ENCODE results near the gene PSMC1.

The PSMC1 gene

GRCh38 chr14:90276646-90277367 is 20.5 kb downstream of the PSMC1 start:
- no peak for DNase-seq (ENCODE audit: low read depth)

- DNase-seq (ENCODE audit: low read depth), result no peak
These were observed 21.3 kb downstream of the PSMC1 start for GRCh38 chr14:90277581-90278198.

GRCh38 chr14:90278199-90279175 is 22.1 kb downstream of the PSMC1 start:
- no peak for DNase-seq (ENCODE audit: low read depth)

GRCh38 chr14:90280096-90280495 is 23.7 kb downstream of the PSMC1 start:
- DNase-seq (ENCODE audit: low read depth), result no peak

DNA sequence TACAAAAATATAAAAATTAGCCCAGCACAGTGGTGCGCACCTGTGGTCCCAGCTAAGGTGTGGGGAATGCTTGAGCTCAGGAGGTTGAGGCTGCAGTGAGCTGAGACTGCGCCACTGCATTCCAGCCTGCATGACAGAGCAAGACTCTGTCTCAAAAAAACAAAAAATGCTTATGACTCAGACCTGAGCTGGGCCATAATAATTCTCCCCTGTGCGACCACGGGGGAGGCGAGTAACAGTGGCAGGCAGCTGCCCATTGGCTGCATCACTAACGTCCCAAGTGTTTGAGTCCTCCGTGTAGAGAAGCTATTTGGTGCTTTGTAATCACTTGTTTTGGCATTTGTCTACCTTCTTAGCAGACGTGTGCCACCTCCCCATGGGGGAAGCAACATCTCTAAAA is 24.9 kb downstream of the PSMC1 start:
- DNase-seq (ENCODE audit: low read depth), result no peak

GRCh38 chr14:90281756-90282155 is 25.4 kb downstream of the PSMC1 start:
- no peak for DNase-seq (ENCODE audit: low read depth)

- DNase-seq (ENCODE audit: low read depth), result no peak
These were observed 31.4 kb downstream of the PSMC1 start for GRCh38 chr14:90287791-90288190.

DNA sequence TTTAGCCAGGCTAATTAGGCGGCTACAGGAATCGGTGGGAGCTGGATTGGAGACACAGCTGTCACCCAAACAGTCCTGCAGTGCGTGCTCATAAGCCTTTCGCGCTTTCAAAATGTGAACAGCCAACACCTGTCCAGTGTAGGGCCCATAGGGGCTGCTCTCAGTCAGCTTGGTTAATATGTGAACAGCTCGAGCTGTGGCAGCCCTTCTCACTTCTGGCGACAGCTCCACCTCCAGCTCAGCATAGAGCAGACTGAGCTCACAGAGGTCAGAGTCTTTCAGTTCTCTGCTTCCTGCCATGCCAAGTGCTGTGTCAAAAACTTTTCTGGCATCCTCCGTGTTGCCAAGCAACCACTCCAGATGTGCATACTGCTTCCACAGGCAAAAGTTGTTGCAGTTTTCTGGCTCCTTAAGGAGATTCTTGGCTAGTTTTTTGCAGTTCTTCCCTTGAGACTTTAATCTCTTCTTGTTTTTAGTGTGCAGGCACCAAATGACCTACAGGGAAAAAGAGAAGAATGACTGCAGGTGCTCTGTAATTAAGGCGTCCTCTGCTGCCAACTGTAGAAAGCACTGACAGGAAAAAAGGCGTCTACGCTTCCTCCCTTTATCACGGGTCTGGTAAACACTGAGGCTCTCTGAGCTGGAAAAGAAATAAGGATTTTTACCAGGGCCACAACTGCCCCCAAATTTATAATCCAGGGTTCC is 32.5 kb downstream of the PSMC1 start:
- no peak for DNase-seq (ENCODE audit: low read depth)

DNA sequence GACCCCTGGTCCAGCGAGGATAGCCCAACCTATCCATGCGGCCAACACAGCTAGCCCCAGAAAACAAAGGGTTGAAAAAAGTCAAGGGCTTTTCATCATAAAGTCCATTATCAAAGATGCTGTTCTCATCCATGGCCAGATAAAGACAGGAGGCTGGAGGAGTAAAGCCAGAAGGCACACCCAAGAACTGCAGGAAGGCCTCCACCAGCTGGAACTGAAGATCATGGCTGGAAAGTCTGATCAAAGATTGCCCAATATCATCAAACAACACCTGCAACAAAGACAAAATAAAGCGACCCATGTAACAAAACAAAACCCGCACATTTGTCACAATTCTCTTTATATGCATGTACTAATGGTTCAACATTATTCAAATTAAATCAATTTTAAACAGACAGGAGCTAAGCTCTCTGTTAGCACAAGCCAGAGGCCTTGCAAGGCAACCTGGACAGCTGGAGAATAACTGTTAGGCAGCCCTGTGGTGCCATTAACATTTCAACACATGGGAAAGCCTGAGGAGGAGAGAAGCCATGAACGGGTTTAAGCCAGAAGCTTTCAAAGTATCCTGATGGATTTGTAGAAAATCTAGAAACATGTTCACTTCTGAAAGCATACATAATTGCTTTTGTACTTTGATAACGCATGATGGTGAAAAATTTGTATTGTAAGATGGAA is 34.1 kb downstream of the PSMC1 start:
- no peak for DNase-seq (ENCODE audit: low read depth)

DNA sequence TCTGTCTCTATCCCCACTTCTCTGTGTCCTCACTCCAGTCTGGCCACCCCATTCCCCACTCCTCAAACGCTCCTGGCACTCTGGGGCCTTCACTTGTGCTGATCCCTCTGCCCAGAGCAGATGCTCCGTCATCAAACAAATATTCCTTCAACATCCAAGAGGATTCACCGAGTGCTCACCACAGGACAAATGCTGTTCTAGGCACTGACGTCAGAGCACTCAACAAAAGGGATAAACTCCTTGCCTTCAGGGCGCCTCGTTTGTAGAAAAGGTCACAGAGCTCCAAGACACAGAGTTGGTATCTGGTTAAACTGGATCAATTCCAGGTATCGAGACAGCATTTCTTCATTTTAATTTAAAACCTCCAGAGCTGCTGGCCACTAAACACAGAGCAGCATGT is 35.3 kb downstream of the PSMC1 start:
- DNase-seq (ENCODE audit: low read depth), result no peak

DNA sequence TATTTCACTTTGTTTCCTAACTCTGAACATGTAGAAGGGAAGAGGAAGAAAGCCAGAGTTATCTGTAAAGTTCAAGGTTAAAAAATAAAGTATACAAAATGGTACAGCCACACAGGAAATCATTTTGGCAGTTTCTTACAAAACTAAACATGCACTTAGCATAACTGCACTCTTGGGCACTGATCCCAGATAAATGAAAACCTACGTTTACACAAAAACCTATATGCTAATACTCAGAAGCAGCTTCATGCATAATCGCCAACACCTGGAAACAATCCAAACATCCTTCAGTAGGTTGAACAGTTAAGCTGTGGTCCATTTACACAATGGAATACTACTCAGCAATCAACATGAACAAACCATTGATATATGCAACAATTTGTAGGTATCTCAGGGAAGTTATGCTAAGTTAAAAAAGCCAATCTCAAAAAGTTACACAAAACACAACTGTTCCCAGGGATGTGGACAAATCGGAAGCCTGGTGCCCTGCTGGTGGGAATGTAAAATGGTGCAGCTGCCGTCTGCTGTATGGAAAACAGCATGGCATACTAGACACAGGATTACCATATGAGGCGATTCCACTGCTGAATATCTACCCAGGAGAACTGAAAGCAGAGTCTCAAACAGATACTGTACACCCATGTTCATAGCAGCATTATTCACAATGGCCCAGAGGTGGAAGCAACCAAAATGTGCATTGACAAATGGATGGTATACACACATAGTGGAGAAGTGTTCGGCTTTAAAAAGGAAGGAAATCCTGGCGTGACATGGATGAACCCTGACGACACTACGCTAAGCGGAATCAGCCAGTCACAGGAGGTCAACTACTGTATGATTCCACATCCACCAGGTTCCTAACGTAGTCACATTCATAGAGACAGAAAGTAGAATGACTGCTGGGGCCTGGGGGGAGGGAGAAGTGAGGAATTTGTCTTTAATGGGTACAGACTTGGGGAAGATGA is 37.7 kb downstream of the PSMC1 start:
- no peak for DNase-seq (ENCODE audit: low read depth)

GRCh38 chr14:90294872-90295271 is 38.5 kb downstream of the PSMC1 start:
- no peak for DNase-seq (ENCODE audit: low read depth)

GRCh38 chr14:90295870-90296516 is 39.6 kb downstream of the PSMC1 start:
- no peak for DNase-seq (ENCODE audit: low read depth)

- DNase-seq (ENCODE audit: low read depth), result no peak
These were observed 40.3 kb downstream of the PSMC1 start for GRCh38 chr14:90296641-90297040.

- DNase-seq (ENCODE audit: low read depth), result no peak
These were observed 41.7 kb downstream of the PSMC1 start for GRCh38 chr14:90297876-90298629.

GRCh38 chr14:90299408-90299807 is 43.1 kb downstream of the PSMC1 start:
- DNase-seq (ENCODE audit: low read depth), result no peak

DNA sequence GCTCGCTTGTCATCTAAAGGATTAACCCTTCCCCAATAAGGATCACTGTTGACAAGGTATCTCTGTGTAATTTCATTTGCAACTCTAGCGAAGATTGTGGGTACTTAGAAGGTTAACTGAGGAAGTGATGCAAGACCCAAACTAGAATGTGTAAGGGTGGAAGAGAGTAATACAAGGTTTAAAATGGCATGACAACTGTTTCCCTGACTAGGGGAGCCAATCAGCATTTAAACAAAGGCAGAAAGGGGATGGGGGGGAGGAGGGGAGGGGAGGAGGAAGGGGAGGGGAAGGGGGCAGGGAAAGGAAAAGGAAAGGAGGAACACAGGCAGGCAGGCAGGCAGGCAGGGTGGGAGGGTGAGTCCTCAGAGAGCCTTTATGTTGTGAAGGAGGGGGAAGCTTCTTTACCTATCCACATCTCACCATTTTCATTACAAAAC is 44.3 kb downstream of the PSMC1 start:
- DNase-seq (ENCODE audit: low read depth), result no peak

- DNase-seq (ENCODE audit: low read depth), result no peak
These were observed 44.8 kb downstream of the PSMC1 start for GRCh38 chr14:90301122-90301521.

DNA sequence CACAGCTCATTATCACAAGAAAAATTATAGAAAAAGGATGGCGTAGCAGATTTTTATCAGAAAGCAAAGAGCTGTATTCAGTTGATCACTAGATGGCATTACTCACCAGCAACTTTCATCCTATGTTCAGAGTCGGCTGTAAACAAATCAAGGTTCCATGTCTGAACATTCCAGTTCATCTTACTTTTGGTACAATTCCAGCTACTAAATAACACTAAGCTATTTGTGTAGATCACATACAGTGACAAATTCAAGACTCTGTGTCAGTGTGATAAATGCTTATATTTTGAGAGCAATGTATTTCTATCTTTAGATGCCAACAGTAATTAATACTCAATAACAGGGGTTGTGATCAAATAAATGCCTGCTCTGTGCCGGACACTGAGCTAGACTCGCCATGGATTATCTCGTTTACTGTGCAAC is 45.3 kb downstream of the PSMC1 start:
- no peak for DNase-seq (ENCODE audit: low read depth)
